HG03439 (cell line): Measurements from ENCODE around the gene SYT5.
"Not testable (repeated sequence)": the region's sequence is repeated elsewhere in the genome, so short reads cannot be mapped to it uniquely, and the experiment has no call there.

Experiments
- ATAC-seq: cut with Tn5 transposase; IDR thresholded peaks from one replicate; pipeline ENCODE4 v1.9.1; 2021; ENCODE audit warnings: mild to moderate bottlenecking, moderate library complexity; ENCODE audit not compliant: unreplicated experiment

Gene SYT5

GRCh38 chr19:55172741-55173140 is 7.3 kb downstream of the SYT5 start:
- no peak for ATAC-seq

GRCh38 chr19:55172318-55172717 is 7.8 kb downstream of the SYT5 start:
- ATAC-seq, result not testable (repeated sequence)

GRCh38 chr19:55171440-55171839 is 8.6 kb downstream of the SYT5 start:
- ATAC-seq, result no peak

- ATAC-seq, result no peak
Observed at GRCh38 chr19:55169136-55169535, 11.0 kb downstream of the SYT5 start.

- peak; percentile 75 for ATAC-seq
Observed at GRCh38 chr19:55166530-55167268, 13.4 kb downstream of the SYT5 start, which contains the start of gene DNAAF3. Gene DNAAF3, minus strand, starts transcription at chr19:55166613. Its CDS starts 200 bp downstream, at chr19:55166413.

GRCh38 chr19:55165952-55166529 is 14.0 kb downstream of the SYT5 start:
- peak; percentile 11 for ATAC-seq

GRCh38 chr19:55161571-55162322 is 18.3 kb downstream of the SYT5 start:
- no peak for ATAC-seq

GRCh38 chr19:55160986-55161365 is 19.1 kb downstream of the SYT5 start:
- ATAC-seq, result no peak

GRCh38 chr19:55160128-55160985 is 19.7 kb downstream of the SYT5 start:
- peak; percentile 60 for ATAC-seq

- no peak for ATAC-seq
Observed at GRCh38 chr19:55158848-55159749, 21.0 kb downstream of the SYT5 start.

GRCh38 chr19:55158423-55158822 is 21.7 kb downstream of the SYT5 start:
- ATAC-seq, result no peak

- ATAC-seq, result no peak
Observed at GRCh38 chr19:55157064-55157908, 22.8 kb downstream of the SYT5 start, which contains the start of gene TNNI3. Gene TNNI3, minus strand, starts transcription at chr19:55157732. Its CDS starts 143 bp downstream, at chr19:55157589.

- no peak for ATAC-seq
Observed at GRCh38 chr19:55156202-55157063, 23.7 kb downstream of the SYT5 start.

- not testable (repeated sequence) for ATAC-seq
Observed at GRCh38 chr19:55155784-55156183, 24.3 kb downstream of the SYT5 start.

- ATAC-seq, result no peak
Observed at GRCh38 chr19:55153652-55154264, 26.3 kb downstream of the SYT5 start.

GRCh38 chr19:55152017-55152416 is 28.1 kb downstream of the SYT5 start:
- no peak for ATAC-seq
